Right ventricle myocardium superior (tissue), 1 donor: Measurements from ENCODE around the gene PLAGL2. TPM values are rescaled to one million over a fixed set of nuclear protein-coding genes. Genes with fewer than 3 reads are reported as not detected.
A peak's percentile ranks its signal among the peaks of the same experiment; 100 is the strongest.

ENCODE experiments used
- ATAC-seq: fragments of 200-7000 bp; cut with Tn5 transposase; one replicate; pipeline ENCODE4 v1.9.1; 2020; ENCODE audit warnings: mild to moderate bottlenecking; ENCODE audit not compliant: poor library complexity
- DNase-seq: peaks from one replicate; pipeline ENCODE4 v3.0.0-alpha.2; 2020
- intact Hi-C: fragments of 100-400 bp; cut with DNase I; formaldehyde crosslinking; loops from one replicate; pipeline ENCODE4 v1.11.2; 2022
- total RNA-seq: library from RNA; stranded (reverse); fragmentation: NEBNext Ultra II Directional; extraction: Animal tissue kit (Norgen Biotek cat#: 25700); gene quantifications from one replicate; pipeline ENCODE4 v1.2.1, GENCODE V29; 2021
- donor health status: DM: no; HTN: yes; CAD: no; lungs with severe emphysema.

PLAGL2 gene
- total RNA-seq, 1 donor from 2014 or later, result 5.7 TPM

- ATAC-seq (no peak), DNase-seq (no peak)
- intact Hi-C loops, result no loop called here
Measured at GRCh38 chr20:32232326-32232886, 24.9 kb upstream of the PLAGL2 start.

- ATAC-seq (no peak), DNase-seq (no peak)
- intact Hi-C loops, result no loop called here
Measured at GRCh38 chr20:32231847-32232246, 24.3 kb upstream of the PLAGL2 start.

- intact Hi-C loops, result no loop called here
- no peak for DNase-seq
- no peak for ATAC-seq
Measured at GRCh38 chr20:32231245-32231644, 23.7 kb upstream of the PLAGL2 start.

GRCh38 chr20:32230707-32231106 is 23.2 kb upstream of the PLAGL2 start:
- ATAC-seq, result no peak
- intact Hi-C loops, result no loop called here
- DNase-seq, result no peak

GRCh38 chr20:32229251-32229747 is 21.8 kb upstream of the PLAGL2 start:
- ATAC-seq, result no peak
- no peak for DNase-seq
- intact Hi-C loops, result loop anchor here (10.0 kb wide), 1 partner anchor 46 kb away; the partner anchor contains the start of gene KIF3B

GRCh38 chr20:32227744-32228688 is 20.5 kb upstream of the PLAGL2 start:
- peak; percentile 48 for DNase-seq
- peak; percentile 84 for ATAC-seq
- intact Hi-C loops, result loop anchor here (10.0 kb wide), 1 partner anchor 47 kb away; the partner anchor contains the start of gene KIF3B

GRCh38 chr20:32227306-32227705 is 19.8 kb upstream of the PLAGL2 start:
- ATAC-seq (peak; percentile 35), DNase-seq (no peak)
- intact Hi-C loops, result loop anchor here (10.0 kb wide), 1 partner anchor 47 kb away; the partner anchor contains the start of gene KIF3B

GRCh38 chr20:32226391-32226790 is 18.8 kb upstream of the PLAGL2 start:
- no peak for ATAC-seq
- intact Hi-C loops, result loop anchor here (10.0 kb wide), 1 partner anchor 48 kb away; the partner anchor contains the start of gene KIF3B
- DNase-seq, result no peak

GRCh38 chr20:32224463-32224862 is 16.9 kb upstream of the PLAGL2 start:
- intact Hi-C loops, result loop anchor here (10.0 kb wide), 1 partner anchor 50 kb away; the partner anchor contains the start of gene KIF3B

GRCh38 chr20:32218156-32218900 is 10.8 kb upstream of the PLAGL2 start:
- ATAC-seq (no peak), DNase-seq (no peak)
- intact Hi-C loops, result no loop called here

More at GRCh38 chr20:32224463-32224862, 16.9 kb upstream of the PLAGL2 start:
- no peak for ATAC-seq
- DNase-seq, result no peak

GRCh38 chr20:32216179-32217142 is 8.9 kb upstream of the PLAGL2 start:
- ATAC-seq (no peak), DNase-seq (no peak)
- intact Hi-C loops, result no loop called here

- ATAC-seq (no peak), DNase-seq (no peak)
- intact Hi-C loops, result no loop called here
Measured at GRCh38 chr20:32215729-32216128, 8.2 kb upstream of the PLAGL2 start.

- no peak for ATAC-seq
- intact Hi-C loops, result no loop called here
- DNase-seq, result no peak
Measured at GRCh38 chr20:32215147-32215546, 7.6 kb upstream of the PLAGL2 start.

- ATAC-seq (no peak), DNase-seq (no peak)
- intact Hi-C loops, result no loop called here
Measured at GRCh38 chr20:32213870-32214269, 6.3 kb upstream of the PLAGL2 start.

- intact Hi-C loops, result loop anchor here (10.0 kb wide), 1 partner anchor 75 kb away; no protein-coding TSS in a partner anchor
Measured at GRCh38 chr20:32209850-32210605, 2.5 kb upstream of the PLAGL2 start.

GRCh38 chr20:32208499-32209154 is 1.1 kb upstream of the PLAGL2 start:
- ATAC-seq, result no peak
- intact Hi-C loops, result loop anchor here (10.0 kb wide), 1 partner anchor 76 kb away; no protein-coding TSS in a partner anchor
- DNase-seq, result no peak

More at GRCh38 chr20:32209850-32210605, 2.5 kb upstream of the PLAGL2 start:
- DNase-seq (no peak), ATAC-seq (no peak)
